GM11168 (cell line): ENCODE measurements around the gene LTN1.
"Not testable (repeated sequence)": the region's sequence is repeated elsewhere in the genome, so short reads cannot be mapped to it uniquely, and the experiment has no call there.

Source experiments
- in situ Hi-C: fragments of 300-500 bp; cut with MboI; formaldehyde crosslinking; loops from one replicate; pipeline ENCODE4 v1.12.0; 2022; ENCODE audit warnings: low sequenced_read_pairs; ENCODE audit not compliant: unreplicated experiment

LTN1 gene

GRCh38 chr21:28936036-28936435 is 56.6 kb downstream of the LTN1 start:
- in situ Hi-C loops, result no loop called here

DNA sequence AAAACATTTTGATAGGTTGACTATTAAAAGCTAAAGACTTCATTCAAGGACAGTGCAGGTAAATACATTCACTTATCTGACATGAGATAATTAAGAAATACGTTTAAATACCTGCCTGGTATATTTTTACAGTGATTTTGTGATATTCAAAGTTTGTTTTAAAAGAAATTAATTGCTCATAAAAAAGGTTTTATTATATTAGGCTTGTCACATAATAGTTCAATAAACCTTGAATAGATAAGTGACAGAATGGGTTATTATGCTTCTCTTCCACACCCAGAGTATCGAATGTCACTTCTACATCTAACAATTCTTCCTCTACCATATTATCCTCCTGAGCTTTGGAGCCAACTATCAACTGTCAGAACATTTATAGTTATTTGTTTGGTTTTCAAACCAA is 60.0 kb downstream of the LTN1 start:
- in situ Hi-C loops, result no loop called here

- in situ Hi-C loops, result not testable (repeated sequence)
Measured at GRCh38 chr21:28931708-28932372, 60.8 kb downstream of the LTN1 start.

GRCh38 chr21:28928578-28929420 is 63.9 kb downstream of the LTN1 start:
- in situ Hi-C loops, result no loop called here

DNA sequence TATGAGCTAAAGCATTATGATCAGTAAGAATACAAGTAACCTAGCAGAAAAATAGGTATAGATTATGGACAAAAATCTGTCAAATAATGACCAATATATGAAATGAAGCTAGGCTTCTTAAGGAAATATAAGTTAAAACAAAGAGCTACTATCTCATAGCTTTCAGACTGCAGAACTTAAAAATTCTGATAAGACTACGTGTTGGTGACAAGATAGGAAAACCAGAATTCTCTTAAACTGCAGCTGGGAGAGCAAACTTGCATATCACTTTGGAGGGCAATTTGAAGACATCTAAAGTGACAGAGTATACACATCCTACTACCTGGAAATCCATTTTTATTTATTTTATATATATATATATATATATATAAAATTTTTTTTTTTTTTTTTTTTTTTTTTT is 65.5 kb downstream of the LTN1 start:
- in situ Hi-C loops, result no loop called here

- in situ Hi-C loops, result no loop called here
Measured at GRCh38 chr21:28923439-28923975, 69.2 kb downstream of the LTN1 start.

- in situ Hi-C loops, result no loop called here
Measured at GRCh38 chr21:28922368-28922767, 70.3 kb downstream of the LTN1 start.

- in situ Hi-C loops, result no loop called here
Measured at GRCh38 chr21:28916150-28916893, 76.4 kb downstream of the LTN1 start.

DNA sequence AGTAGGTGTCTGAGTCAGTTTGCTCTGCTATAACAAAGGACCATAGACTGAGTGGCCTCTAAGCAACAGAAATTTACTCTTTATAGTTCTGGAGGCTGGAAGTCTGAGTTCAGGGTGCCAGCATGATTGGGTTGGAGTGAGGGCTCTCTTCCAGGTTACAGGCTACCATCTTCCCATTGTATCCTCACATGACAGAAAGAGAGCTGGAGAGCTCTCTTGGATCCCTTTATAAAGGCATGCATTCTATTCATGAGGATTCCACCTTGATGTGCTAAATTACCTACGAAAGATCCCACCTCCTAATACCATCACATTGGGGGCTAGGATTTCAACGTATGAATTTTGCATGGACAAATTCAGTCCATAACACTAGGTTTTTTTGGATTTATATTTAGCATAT is 79.6 kb downstream of the LTN1 start:
- in situ Hi-C loops, result no loop called here

DNA sequence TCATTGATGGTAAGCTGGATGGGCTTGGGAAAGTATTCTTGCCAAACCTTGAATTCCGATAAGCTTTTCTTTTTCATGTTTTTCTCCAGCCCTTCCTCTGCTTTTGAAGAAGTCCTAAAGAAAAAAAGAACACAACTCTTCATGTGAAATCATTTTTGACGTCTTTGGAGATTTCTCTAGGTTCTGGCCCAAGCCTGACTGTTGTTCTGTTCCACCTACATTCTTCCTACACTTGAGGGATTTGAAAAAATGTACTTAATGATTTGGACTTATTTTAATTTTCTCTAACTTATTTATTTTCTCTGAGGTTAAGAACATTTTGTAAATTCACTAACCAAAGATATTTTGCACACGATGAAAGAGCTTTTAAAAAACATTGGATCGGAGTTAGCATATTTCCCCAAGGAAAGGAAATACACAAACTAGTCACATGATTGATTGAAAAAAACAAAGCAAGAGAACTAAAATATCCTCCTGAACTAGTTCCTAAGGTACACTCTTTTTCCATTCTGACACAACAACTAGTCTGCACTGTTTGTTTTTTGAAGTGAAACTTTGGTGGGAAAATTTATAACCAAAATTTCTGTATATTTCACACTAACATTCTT is 82.3 kb downstream of the LTN1 start:
- in situ Hi-C loops, result no loop called here

DNA sequence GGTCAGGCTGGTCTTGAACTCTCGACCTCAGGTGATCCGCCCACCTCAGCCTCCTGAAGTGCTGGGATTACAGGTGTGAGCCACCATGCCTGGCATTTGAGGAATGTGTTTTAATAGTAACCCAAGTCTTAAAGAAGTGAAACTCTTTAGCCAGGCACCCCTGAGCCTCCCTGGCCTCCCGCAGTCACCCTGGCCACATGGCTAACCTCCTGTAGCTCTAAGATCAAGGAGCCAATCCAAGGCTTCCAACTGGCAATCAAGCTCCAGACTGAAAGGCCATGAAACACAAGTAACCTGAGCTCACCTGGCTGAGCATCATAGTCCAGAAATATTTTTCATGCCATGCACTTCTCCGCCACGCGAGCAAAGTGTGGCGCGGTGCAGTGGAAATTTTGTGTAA is 84.3 kb downstream of the LTN1 start:
- in situ Hi-C loops, result no loop called here

DNA sequence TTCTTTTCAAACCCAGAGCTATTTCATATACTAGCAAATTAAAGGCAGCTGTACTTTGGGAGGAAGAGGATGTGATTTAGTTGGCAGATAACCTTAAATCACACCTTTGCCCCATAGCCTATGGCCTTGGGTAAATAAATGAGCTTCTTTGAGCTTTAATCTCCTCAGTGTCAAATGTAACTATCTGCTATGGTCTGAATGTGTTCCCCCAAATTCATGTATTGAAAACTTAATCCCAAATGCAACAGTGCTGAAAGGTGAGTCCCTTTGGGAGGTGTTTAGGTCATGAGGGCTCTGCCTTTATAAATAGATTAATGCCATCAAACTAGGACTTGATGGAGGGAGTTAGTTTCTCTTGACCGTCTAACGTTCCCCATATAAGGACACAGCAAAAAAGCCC is 85.8 kb downstream of the LTN1 start:
- in situ Hi-C loops, result no loop called here

- in situ Hi-C loops, result no loop called here
Measured at GRCh38 chr21:28906236-28906635, 86.4 kb downstream of the LTN1 start.

- in situ Hi-C loops, result no loop called here
Measured at GRCh38 chr21:28904961-28905435, 87.7 kb downstream of the LTN1 start.

DNA sequence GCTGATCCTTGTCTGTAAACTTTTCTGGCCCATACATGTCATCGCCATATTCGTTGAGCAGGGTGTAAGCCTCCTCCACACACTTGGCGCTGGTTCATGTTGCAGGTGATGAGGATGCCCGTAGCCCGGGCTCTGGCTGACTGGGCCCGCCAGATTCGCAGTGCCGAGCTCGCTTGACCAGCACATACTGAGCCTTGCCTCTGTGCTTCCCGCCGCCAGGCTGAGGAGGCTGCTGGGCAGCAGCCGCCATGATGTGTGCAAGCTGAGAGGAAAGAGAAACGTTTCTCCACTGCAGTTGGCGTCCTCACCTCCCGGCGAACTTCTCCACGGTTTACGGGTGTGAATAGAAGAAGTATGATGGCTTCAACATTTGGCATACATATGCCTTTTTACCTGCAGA is 89.2 kb downstream of the LTN1 start:
- in situ Hi-C loops, result no loop called here

DNA sequence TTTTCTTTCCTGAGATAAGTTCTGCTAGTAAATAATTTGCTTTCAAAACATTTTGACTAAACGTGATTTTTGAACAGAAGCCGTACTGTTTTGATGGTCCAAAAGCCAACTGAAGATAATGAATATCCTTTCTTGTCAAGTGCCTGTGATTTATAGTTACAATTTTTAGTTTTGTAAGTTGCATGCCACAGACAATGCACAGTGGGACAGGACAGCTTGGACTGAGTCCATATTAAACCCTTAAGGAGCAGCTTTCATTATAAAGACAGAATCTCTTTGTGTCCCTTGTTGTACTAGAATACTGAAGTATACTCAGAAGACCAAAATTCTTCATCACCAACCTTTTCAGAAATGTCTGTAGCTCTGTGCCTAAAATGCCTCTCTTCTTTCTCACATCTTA is 92.2 kb downstream of the LTN1 start:
- in situ Hi-C loops, result no loop called here

DNA sequence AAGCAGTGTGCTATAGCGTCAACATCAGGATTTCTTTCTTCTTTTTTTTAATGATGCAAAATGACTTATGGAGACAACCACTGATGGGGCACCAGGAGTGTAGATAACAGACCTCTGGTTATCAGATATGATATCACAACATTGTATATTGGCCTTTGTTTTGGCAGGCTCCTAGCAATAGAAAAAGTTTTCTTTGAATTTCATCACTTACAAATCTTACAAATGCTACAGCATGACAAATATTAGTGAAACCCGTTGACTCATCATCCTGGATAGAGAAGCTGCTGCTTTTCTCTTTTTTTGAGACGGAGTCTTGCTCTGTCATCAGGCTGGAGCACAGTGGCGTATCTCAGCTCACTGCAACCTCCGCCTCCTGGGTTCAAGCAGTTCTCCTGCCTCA is 92.9 kb downstream of the LTN1 start:
- in situ Hi-C loops, result no loop called here

GRCh38 chr21:28899220-28899619 is 93.5 kb downstream of the LTN1 start:
- in situ Hi-C loops, result no loop called here

DNA sequence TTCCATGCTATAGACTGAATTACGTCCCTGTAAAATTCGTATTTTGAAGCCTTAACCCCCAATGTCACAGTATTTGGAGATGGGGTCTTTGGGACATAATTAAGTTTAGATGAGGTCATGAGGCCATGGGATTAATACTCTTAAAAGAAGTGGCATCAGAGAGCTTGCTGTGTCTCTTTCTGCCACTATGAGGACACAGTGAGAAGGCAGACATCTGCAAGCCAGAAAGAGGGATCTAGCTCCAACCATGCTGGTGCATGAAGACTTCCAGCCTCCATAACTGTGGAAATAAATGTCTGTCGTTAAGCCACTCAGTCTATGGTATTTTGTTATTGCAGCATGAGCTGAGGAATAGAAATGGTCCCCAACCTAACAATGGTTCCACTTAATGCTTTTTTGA is 99.0 kb downstream of the LTN1 start:
- in situ Hi-C loops, result no loop called here
